Measurements from ENCODE around the gene CT45A8.
"Not testable (repeated sequence)": the region's sequence is repeated elsewhere in the genome, so short reads cannot be mapped to it uniquely, and the experiment has no call there.

CT45A8 gene, protein sequence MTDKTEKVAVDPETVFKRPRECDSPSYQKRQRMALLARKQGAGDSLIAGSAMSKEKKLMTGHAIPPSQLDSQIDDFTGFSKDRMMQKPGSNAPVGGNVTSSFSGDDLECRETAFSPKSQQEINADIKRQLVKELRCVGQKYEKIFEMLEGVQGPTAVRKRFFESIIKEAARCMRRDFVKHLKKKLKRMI

DNA sequence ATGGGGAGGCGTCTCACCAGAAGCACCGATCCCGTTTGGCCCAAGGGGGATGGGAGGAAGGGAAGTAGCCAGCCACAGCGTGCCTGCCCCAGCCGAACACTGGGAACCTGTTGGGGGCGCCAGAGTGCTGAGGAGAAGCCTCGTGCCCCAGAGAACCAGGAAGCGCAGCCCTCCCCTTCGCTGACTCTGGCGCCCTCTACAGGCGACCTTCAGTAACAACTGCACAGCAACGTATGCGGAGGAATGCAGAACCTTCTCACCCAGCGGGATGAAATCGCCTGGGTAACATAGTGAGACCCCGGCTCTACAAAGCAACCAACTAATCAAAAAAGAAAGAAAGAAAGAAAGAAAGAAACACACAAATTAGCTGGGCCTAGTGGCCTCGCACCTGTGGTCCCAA lies at the start of gene CT45A8:
Gene CT45A8 (minus strand): TSS at position 101 of the 400 bp plus-strand sequence. CDS start 3,755 bp downstream, outside the sequence.
- DNase-seq (ENCODE audit: low spot score in 2 of 2); H3K4me1 ChIP-seq; in situ Hi-C loops (cut with MboI; ENCODE audit: low sequenced_read_pairs); H3K36me3 ChIP-seq (replicated peaks); H3K9me3 ChIP-seq; H3K27me3 ChIP-seq (ENCODE audit: low read depth); H3K4me3 ChIP-seq: not testable (repeated sequence)

DNA sequence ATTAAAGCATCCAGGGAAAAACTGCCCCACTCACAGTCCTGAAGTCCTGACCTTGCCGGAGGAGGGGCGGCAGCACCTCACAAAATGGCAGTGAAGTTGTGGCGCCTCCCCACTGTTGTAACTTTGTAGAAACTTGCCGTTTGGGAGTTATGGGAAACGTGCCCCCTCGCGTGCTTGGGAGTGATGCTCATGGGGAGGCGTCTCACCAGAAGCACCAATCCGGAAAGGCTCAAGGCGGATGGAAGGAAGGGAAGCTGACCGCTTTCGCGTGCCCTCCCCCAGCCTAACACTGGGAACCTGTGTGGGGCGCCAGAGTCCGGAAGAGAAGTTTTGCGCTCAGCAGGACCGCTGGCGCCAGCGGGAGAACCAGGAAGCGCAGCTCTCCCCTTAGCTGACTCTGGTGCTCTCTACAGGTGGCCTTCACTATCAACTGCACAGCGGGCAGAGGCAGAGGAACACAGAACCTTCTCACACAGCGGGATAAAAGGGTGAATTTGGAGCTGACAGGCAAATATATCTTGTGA lies 39.0 kb upstream of the CT45A8 start, which contains the start of the genes CT45A10 and SAGE1:
Gene CT45A10 (minus strand): TSS at position 151 of the 524 bp plus-strand sequence. CDS start 8,100 bp downstream, outside the sequence.
Gene SAGE1 (plus strand): TSS at position 423 of the 524 bp plus-strand sequence. CDS start 2,527 bp downstream, outside the sequence.
- no peak within 1 kb of the TSS for H3K4me3 ChIP-seq
- in situ Hi-C loops (cut with MboI; ENCODE audit: low sequenced_read_pairs) = no loop called here
- no peaks in the 10 kb centered on the region for H3K4me1 ChIP-seq
- no peak for DNase-seq (ENCODE audit: low spot score in 2 of 2)
- H3K9me3 ChIP-seq = no peaks in the 10 kb centered on the region
- H3K27me3 ChIP-seq (ENCODE audit: low read depth) = 0 out of 2 replicates have a peak, but pooled peaks cover 10% of the 10 kb centered on the region
- H3K36me3 ChIP-seq (replicated peaks) = no peaks in the 10 kb centered on the region

DNA sequence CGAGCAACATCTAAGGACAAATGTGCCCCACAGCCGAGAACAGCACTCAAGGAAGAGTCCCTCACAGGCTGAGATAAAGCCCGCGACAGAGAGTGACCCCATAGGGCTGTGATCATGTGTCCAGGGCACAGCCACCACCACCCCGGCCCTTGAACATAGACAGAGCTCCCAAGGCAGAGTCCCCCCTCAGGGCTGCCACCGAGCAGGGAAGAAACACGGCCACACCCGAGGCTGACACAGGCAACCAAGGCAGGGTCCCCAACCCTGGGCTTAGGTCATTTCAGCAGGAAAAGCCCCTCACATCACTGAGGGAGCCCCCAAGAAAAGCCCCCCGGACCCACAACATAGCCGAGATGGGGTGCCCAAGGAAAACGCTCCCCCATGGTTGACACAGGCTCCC lies 38.4 kb upstream of the CT45A8 start:
- no peaks in the 10 kb centered on the region for H3K36me3 ChIP-seq (replicated peaks)
- H3K27me3 ChIP-seq (ENCODE audit: low read depth) = 0 out of 2 replicates have a peak, but pooled peaks cover 10% of the 10 kb centered on the region
- no peaks in the 10 kb centered on the region for H3K4me1 ChIP-seq
- DNase-seq (ENCODE audit: low spot score in 2 of 2) = no peak
- no peak overlapping the region for H3K4me3 ChIP-seq
- in situ Hi-C loops (cut with MboI; ENCODE audit: low sequenced_read_pairs) = no loop called here
- H3K9me3 ChIP-seq = no peaks in the 10 kb centered on the region

DNA sequence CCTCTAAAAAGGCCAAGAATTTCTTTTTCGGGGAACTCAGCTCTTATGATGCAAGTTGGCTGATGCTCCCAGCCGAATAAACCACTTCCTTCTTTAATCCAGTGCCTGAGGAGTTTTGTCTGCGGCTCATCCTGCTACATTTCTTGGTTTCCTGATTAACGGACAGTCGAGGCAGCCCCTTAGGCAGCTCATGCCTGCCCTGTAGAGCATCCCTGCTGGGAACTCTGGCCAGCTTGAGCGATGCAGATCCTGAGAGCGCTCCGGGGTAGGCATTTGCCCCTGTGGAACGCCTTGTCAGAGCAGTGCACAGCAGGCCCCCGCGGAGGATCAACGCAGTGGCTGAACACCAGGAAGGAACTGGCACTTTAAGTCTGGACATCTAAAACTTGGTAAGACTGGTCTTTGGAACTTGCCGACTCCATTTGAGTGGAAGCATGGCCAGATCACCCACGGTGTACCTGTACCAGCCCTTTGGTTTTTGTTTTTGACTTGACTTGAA lies 35.8 kb upstream of the CT45A8 start:
- in situ Hi-C loops (cut with MboI; ENCODE audit: low sequenced_read_pairs) = no loop called here
- no peak overlapping the region for H3K4me3 ChIP-seq
- H3K27me3 ChIP-seq (ENCODE audit: low read depth) = 0 out of 2 replicates have a peak, but pooled peaks cover 5% of the 10 kb centered on the region
- DNase-seq (ENCODE audit: low spot score in 2 of 2) = no peak
- no peaks in the 10 kb centered on the region for H3K4me1 ChIP-seq
- no peaks in the 10 kb centered on the region for H3K9me3 ChIP-seq
- no peaks in the 10 kb centered on the region for H3K36me3 ChIP-seq (replicated peaks)

DNA sequence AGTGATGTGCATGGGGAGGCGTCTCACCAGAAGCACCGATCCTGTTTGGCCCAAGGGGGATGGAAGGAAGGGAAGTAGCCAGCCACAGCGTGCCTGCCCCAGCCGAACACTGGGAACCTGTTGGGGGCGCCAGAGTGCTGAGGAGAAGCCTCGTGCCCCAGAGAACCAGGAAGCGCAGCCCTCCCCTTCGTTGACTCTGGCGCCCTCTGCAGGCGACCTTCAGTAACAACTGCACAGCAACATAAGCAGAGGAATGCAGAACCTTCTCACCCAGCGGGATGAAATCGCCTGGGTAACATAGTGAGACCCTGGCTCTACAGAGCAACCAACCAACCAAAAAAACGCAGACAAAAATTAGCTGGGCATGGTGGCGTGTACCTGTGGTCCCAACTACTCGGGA lies 34.6 kb upstream of the CT45A8 start:
- H3K27me3 ChIP-seq (ENCODE audit: low read depth); H3K9me3 ChIP-seq; H3K36me3 ChIP-seq (replicated peaks); H3K4me1 ChIP-seq; in situ Hi-C loops (cut with MboI; ENCODE audit: low sequenced_read_pairs); H3K4me3 ChIP-seq: not testable (repeated sequence)
- DNase-seq (ENCODE audit: low spot score in 2 of 2) = peak; percentile 14 to 84

DNA sequence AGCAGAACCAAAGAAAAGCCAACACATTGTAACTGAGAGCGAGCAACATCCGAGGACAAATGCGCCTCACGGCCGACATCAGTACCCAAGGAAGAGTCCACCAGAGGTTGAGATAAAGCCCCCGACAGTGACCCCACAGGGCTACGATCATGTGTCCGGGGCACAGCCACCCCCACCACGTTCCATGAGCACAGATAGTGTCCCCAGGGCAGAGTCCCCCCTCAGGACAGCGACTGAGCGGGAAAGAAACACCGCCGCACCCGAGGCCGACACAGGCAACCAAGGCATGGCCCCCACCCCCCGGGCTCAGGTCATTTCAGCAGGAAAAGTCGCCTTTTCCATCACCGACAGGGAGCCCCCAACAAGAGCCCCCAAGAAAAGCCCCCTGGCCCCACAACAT lies 33.9 kb upstream of the CT45A8 start:
- H3K27me3 ChIP-seq (ENCODE audit: low read depth); H3K9me3 ChIP-seq; DNase-seq (ENCODE audit: low spot score in 2 of 2); H3K4me1 ChIP-seq; H3K4me3 ChIP-seq; in situ Hi-C loops (cut with MboI; ENCODE audit: low sequenced_read_pairs); H3K36me3 ChIP-seq (replicated peaks): not testable (repeated sequence)

DNA sequence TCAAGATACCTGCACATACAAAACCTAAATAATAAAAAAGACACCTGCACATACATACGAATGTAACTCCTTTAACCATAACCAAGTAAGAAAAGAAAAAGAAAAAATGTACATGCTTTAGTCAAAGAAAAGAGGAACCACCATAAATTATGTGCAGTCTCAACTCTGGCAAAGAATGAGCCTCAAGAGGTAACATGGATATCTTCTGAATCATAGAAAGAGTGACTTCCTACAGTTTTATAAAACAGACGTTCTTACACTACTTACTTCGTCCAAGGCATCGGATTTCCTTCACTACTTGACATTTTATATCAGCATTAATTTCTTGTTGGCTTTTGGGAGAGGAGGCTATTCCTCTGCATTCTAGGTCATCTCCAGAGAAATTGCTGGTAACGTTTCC lies 28.4 kb upstream of the CT45A8 start:
- in situ Hi-C loops (cut with MboI; ENCODE audit: low sequenced_read_pairs); H3K4me1 ChIP-seq; H3K9me3 ChIP-seq; H3K27me3 ChIP-seq (ENCODE audit: low read depth); H3K4me3 ChIP-seq; H3K36me3 ChIP-seq (replicated peaks); DNase-seq (ENCODE audit: low spot score in 2 of 2): not testable (repeated sequence)

DNA sequence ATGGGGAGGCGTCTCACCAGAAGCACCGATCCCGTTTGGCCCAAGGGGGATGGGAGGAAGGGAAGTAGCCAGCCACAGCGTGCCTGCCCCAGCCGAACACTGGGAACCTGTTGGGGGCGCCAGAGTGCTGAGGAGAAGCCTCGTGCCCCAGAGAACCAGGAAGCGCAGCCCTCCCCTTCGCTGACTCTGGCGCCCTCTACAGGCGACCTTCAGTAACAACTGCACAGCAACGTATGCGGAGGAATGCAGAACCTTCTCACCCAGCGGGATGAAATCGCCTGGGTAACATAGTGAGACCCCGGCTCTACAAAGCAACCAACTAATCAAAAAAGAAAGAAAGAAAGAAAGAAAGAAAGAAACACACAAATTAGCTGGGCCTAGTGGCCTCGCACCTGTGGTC lies 17.4 kb upstream of the CT45A8 start, which contains the start of gene CT45A9:
Gene CT45A9 (minus strand): TSS at position 101 of the 400 bp plus-strand sequence. CDS start 3,751 bp downstream, outside the sequence.
- H3K4me1 ChIP-seq; H3K4me3 ChIP-seq; H3K36me3 ChIP-seq (replicated peaks); in situ Hi-C loops (cut with MboI; ENCODE audit: low sequenced_read_pairs); H3K9me3 ChIP-seq; DNase-seq (ENCODE audit: low spot score in 2 of 2); H3K27me3 ChIP-seq (ENCODE audit: low read depth): not testable (repeated sequence)

DNA sequence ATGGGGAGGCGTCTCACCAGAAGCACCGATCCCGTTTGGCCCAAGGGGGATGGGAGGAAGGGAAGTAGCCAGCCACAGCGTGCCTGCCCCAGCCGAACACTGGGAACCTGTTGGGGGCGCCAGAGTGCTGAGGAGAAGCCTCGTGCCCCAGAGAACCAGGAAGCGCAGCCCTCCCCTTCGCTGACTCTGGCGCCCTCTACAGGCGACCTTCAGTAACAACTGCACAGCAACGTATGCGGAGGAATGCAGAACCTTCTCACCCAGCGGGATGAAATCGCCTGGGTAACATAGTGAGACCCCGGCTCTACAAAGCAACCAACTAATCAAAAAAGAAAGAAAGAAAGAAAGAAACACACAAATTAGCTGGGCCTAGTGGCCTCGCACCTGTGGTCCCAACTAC lies 17.2 kb downstream of the CT45A8 start, which contains the start of gene CT45A7:
Gene CT45A7 (minus strand): TSS at position 101 of the 400 bp plus-strand sequence. CDS start 3,747 bp downstream, outside the sequence.
- H3K9me3 ChIP-seq; H3K4me3 ChIP-seq; H3K27me3 ChIP-seq (ENCODE audit: low read depth); H3K36me3 ChIP-seq (replicated peaks); H3K4me1 ChIP-seq; in situ Hi-C loops (cut with MboI; ENCODE audit: low sequenced_read_pairs); DNase-seq (ENCODE audit: low spot score in 2 of 2): not testable (repeated sequence)

DNA sequence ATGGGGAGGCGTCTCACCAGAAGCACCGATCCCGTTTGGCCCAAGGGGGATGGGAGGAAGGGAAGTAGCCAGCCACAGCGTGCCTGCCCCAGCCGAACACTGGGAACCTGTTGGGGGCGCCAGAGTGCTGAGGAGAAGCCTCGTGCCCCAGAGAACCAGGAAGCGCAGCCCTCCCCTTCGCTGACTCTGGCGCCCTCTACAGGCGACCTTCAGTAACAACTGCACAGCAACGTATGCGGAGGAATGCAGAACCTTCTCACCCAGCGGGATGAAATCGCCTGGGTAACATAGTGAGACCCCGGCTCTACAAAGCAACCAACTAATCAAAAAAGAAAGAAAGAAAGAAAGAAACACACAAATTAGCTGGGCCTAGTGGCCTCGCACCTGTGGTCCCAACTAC lies 34.4 kb downstream of the CT45A8 start, which contains the start of gene CT45A2:
Gene CT45A2 (minus strand): TSS at position 101 of the 400 bp plus-strand sequence. CDS start 3,747 bp downstream, outside the sequence.
- H3K4me1 ChIP-seq; DNase-seq (ENCODE audit: low spot score in 2 of 2); H3K36me3 ChIP-seq (replicated peaks); in situ Hi-C loops (cut with MboI; ENCODE audit: low sequenced_read_pairs); H3K4me3 ChIP-seq; H3K27me3 ChIP-seq (ENCODE audit: low read depth); H3K9me3 ChIP-seq: not testable (repeated sequence)

DNA sequence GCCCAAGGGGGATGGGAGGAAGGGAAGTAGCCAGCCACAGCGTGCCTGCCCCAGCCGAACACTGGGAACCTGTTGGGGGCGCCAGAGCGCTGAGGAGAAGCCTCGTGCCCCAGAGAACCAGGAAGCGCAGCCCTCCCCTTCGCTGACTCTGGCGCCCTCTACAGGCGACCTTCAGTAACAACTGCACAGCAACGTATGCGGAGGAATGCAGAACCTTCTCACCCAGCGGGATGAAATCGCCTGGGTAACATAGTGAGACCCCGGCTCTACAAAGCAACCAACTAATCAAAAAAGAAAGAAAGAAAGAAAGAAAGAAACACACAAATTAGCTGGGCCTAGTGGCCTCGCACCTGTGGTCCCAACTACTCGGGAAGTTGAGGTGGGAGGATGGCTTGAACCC lies 51.7 kb downstream of the CT45A8 start, which contains the start of gene CT45A6:
Gene CT45A6 (minus strand): TSS at position 101 of the 400 bp plus-strand sequence. CDS start 3,794 bp downstream, outside the sequence.
- H3K27me3 ChIP-seq (ENCODE audit: low read depth); DNase-seq (ENCODE audit: low spot score in 2 of 2); H3K36me3 ChIP-seq (replicated peaks); in situ Hi-C loops (cut with MboI; ENCODE audit: low sequenced_read_pairs); H3K4me1 ChIP-seq; H3K4me3 ChIP-seq; H3K9me3 ChIP-seq: not testable (repeated sequence)

Data from HAP-1 (cell line).